Peyer's patch (tissue), 4 donors: Measurements from ENCODE around the gene ABCA7. TPM values are rescaled to one million over a fixed set of nuclear protein-coding genes. Genes with fewer than 3 reads are reported as not detected.
A peak's percentile ranks its signal among the peaks of the same experiment; 100 is the strongest.

Source experiments
- DNase-seq, 3 donors: peaks; one replicate each; pipeline ENCODE4 v3.0.0-alpha.2; 2017 to 2019
- H3K27ac ChIP-seq, 4 donors: fragments of 200-600 bp; sonication (generic); one replicate each; pipeline ENCODE4 v1.5.1; 2016 to 2019
- H3K27me3 ChIP-seq, 2 donors: fragments of 200-600 bp; sonication (generic); one replicate each; pipeline ENCODE4 v1.5.1; 2019
- H3K36me3 ChIP-seq, 3 donors: fragments of 200-600 bp; sonication (generic); one replicate each; pipeline ENCODE4 v1.5.1; 2016 to 2019
- H3K4me1 ChIP-seq, 4 donors: fragments of 200-600 bp; sonication (generic); one replicate each; pipeline ENCODE4 v1.5.1; 2016 to 2019
- H3K4me3 ChIP-seq, 4 donors: fragments of 200-600 bp; sonication (generic); 1 replicate in 3 of 4; 2 replicates in 1 of 4; pipeline ENCODE4 v1.5.1; 2016 to 2019; ENCODE audit warnings: mild to moderate bottlenecking in 1 of 4
- H3K9me3 ChIP-seq, 4 donors: fragments of 200-600 bp; sonication (generic); one replicate each; pipeline ENCODE4 v1.5.1; 2016 to 2019; ENCODE audit warnings: mild to moderate bottlenecking in 1 of 4
- CTCF ChIP-seq, 6 experiments: fragments of 450-650 bp in 4 of 6; fragments of 200-600 bp in 2 of 6; sonication (generic) in 1 of 6; IDR thresholded peaks; one replicate each; pipeline ENCODE4 v1.5.1; 2017 to 2019; ENCODE audit warnings: antibody characterized with exemption in 6 of 6, mild to moderate bottlenecking in 3 of 6, moderate library complexity in 1 of 6
- POLR2A ChIP-seq, 2 donors: fragments of 450-650 bp; IDR thresholded peaks; one replicate each; pipeline ENCODE4 v1.5.1; 2017; ENCODE audit warnings: antibody characterized with exemption in 2 of 2, mild to moderate bottlenecking in 2 of 2, moderate library complexity in 2 of 2
- total RNA-seq, 4 donors: library from RNA; depleted of rRNA; stranded (reverse); fragments of >200 nt; gene quantifications; one replicate each; pipeline ENCODE4 v1.1.0, GENCODE V29; 2016

The ABCA7 gene
- total RNA-seq, 4 donors from 2014 or later, result 30.1 to 162 (median 72.1) TPM

GRCh38 chr19:1073063-1073955 lies 33.4 kb downstream of the ABCA7 start:
- Histone ChIP-seq H3K36me3 (no peaks in the 10 kb centered on the region), H3K9me3 (no peaks in the 10 kb centered on the region), H3K4me3 (no peak overlapping the region), H3K4me1 (peaks cover 0 to 66% (median 46%) of the 10 kb centered on the region in 4 donors), H3K27me3 (peaks cover 0 to 19% of the 10 kb centered on the region in 2 donors), H3K27ac (peak overlapping the region in 1 of 4 donors; percentile 90)
- peak in 1 of 3 donors; percentile 50 for DNase-seq
- TF ChIP-seq POLR2A (IDR thresholded peaks at IDR 0.05), result no peak
- no peak for TF ChIP-seq CTCF (IDR thresholded peaks at IDR 0.05)

- no peak for TF ChIP-seq CTCF (IDR thresholded peaks at IDR 0.05)
- TF ChIP-seq POLR2A (IDR thresholded peaks at IDR 0.05), result no peak
- Histone ChIP-seq H3K27ac (peak overlapping the region; percentile 44 to 90 (median 50)), H3K4me3 (peak overlapping the region in 3 of 4 donors; percentile 40 to 45 (median 42)), H3K36me3 (no peaks in the 10 kb centered on the region), H3K27me3 (peaks cover 0 to 16% of the 10 kb centered on the region in 2 donors), H3K4me1 (peaks cover 0 to 70% (median 46%) of the 10 kb centered on the region in 4 donors), H3K9me3 (no peaks in the 10 kb centered on the region)
- no peak for DNase-seq
These were observed 34.1 kb downstream of the ABCA7 start for GRCh38 chr19:1073956-1074517.

- H3K4me3 ChIP-seq, result peak overlapping the region in 3 of 4 donors; percentile 40 to 45 (median 42)
- peaks cover 0 to 69% (median 44%) of the 10 kb centered on the region in 4 donors for H3K4me1 ChIP-seq
- DNase-seq, result peak; percentile 92 to 97 (median 94)
- H3K27ac ChIP-seq, result peak overlapping the region; percentile 44 to 90 (median 50)
- H3K9me3 ChIP-seq, result no peaks in the 10 kb centered on the region
- TF ChIP-seq CTCF (IDR thresholded peaks at IDR 0.05), result no peak
- TF ChIP-seq POLR2A (IDR thresholded peaks at IDR 0.05), result no peak
- peaks cover 0 to 16% of the 10 kb centered on the region in 2 donors for H3K27me3 ChIP-seq
- H3K36me3 ChIP-seq, result peaks cover 0 to under 1% (median 0%) of the 10 kb centered on the region in 3 donors
These were observed 34.8 kb downstream of the ABCA7 start for GRCh38 chr19:1074544-1075283.

GRCh38 chr19:1076046-1076386 lies 36.1 kb downstream of the ABCA7 start:
- Histone ChIP-seq H3K27ac (peak overlapping the region in 2 of 4 donors; percentile 45 to 90), H3K4me1 (peaks cover 0 to 61% (median 39%) of the 10 kb centered on the region in 4 donors), H3K36me3 (peaks cover 0 to 13% (median 0%) of the 10 kb centered on the region in 3 donors), H3K4me3 (no peak overlapping the region), H3K9me3 (no peaks in the 10 kb centered on the region), H3K27me3 (peaks cover 0 to 8% of the 10 kb centered on the region in 2 donors)
- no peak for TF ChIP-seq CTCF (IDR thresholded peaks at IDR 0.05)
- TF ChIP-seq POLR2A (IDR thresholded peaks at IDR 0.05), result no peak
- peak in 1 of 3 donors; percentile 43 for DNase-seq

- TF ChIP-seq CTCF (IDR thresholded peaks at IDR 0.05) (no peak), POLR2A (IDR thresholded peaks at IDR 0.05) (peak in 1 of 2 donors; percentile 20)
- Histone ChIP-seq H3K27me3 (no peaks in the 10 kb centered on the region), H3K36me3 (peaks cover 0 to 16% (median 0%) of the 10 kb centered on the region in 3 donors), H3K4me1 (peaks cover 0 to 62% (median 46%) of the 10 kb centered on the region in 4 donors), H3K27ac (peak overlapping the region; percentile 37 to 90 (median 48)), H3K9me3 (no peaks in the 10 kb centered on the region), H3K4me3 (peak overlapping the region; percentile 13 to 40 (median 22))
- DNase-seq, result peak; percentile 84 to 97 (median 96)
These were observed 37.0 kb downstream of the ABCA7 start for GRCh38 chr19:1076951-1077350.
